ENCODE data around the gene ABLIM2.

The ABLIM2 gene

DNA sequence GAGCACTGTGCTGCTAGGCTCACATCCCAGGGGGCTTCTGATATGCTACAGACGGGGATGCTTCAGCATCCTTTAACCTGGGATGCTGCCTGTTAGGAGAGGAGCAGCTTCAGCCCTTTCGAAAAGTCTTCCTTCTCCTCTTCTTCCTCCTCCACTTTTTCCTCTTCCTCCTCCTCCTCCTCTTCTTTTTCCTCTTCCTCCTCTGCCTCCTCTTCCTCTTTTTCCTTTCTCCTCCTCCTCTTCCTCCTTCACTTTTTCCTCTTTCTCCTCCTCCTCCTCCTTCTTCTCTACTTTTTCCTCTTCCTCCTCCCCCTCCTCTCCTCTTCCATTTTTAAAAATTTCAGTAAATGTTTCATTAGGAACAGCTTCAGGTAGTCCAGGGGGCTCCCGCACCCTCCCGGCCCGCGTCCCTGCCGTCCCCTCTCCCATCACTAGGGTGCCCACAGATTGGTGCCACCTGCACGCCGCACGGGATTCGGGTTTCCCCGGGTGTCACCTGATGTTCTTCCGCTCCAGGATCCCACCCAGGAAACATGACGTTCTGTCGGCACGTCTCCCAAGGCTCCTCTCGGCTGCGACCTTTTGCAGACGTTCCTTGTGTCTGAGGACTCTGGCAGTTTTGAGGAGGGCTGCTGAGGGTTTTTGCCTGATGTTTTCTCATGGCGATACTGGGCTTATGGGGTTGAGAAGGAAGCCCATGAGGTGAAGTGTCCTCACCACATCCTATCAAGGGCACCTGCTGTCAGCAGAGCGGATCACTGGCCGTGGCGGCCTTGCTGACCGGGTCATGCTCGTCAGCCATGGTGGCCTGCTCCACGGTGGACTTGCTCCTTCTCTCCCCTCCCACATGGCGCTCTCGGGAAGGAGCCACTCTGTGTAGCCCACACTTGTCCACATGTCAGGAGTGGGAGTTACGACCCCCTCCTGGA lies 135.6 kb downstream of the ABLIM2 start:
- Histone ChIP-seq H3K36me3 (ENCODE audit: insufficient read depth, low read length) (no peaks in the 10 kb centered on the region), H3K27ac (ENCODE audit: low read depth, low read length) (no peak overlapping the region), H3K9me3 (ENCODE audit: insufficient read depth, low read depth, low read length) (no peaks in the 10 kb centered on the region), H3K9ac (ENCODE audit: low read depth, low read length) (no peak overlapping the region), H3K4me1 (ENCODE audit: insufficient read depth, low read length) (no peaks in the 10 kb centered on the region), H3K27me3 (ENCODE audit: insufficient read depth, low read length) (no peaks in the 10 kb centered on the region), H3K4me3 (ENCODE audit: low read length) (no peak overlapping the region)
- 94% methylated on average over 29 of the region's 29 CpGs for WGBS

DNA sequence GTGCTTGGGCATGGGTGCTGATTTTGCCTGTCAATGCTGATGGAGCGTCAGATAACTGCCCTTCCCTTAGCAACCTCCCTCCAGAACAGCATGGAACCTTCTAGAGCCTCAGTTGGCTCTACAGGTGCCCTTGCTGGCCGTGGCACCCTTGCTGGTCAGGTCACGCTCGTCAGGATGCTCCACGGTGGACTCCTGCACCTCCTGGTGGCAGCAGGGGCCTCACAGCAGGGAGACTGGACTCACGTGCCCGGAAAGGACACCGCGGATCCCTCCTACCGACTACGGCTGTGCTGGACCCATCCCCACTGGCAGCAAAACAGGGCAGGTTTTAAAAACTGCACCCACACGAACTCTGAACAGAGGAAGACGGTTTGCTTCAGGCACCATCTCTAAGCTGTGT lies 136.8 kb downstream of the ABLIM2 start:
- Histone ChIP-seq H3K27me3 (ENCODE audit: insufficient read depth, low read length) (no peaks in the 10 kb centered on the region), H3K4me3 (ENCODE audit: low read length) (no peak overlapping the region), H3K4me1 (ENCODE audit: insufficient read depth, low read length) (no peaks in the 10 kb centered on the region), H3K9me3 (ENCODE audit: insufficient read depth, low read depth, low read length) (no peaks in the 10 kb centered on the region), H3K27ac (ENCODE audit: low read depth, low read length) (no peak overlapping the region), H3K9ac (ENCODE audit: low read depth, low read length) (no peak overlapping the region), H3K36me3 (ENCODE audit: insufficient read depth, low read length) (no peaks in the 10 kb centered on the region)
- WGBS, result 91% methylated on average over 13 of the region's 13 CpGs

GRCh38 chr4:8019396-8020365 lies 138.9 kb downstream of the ABLIM2 start:
- Histone ChIP-seq H3K36me3 (ENCODE audit: insufficient read depth, low read length) (no peaks in the 10 kb centered on the region), H3K27me3 (ENCODE audit: insufficient read depth, low read length) (no peaks in the 10 kb centered on the region), H3K4me3 (ENCODE audit: low read length) (no peak overlapping the region), H3K4me1 (ENCODE audit: insufficient read depth, low read length) (no peaks in the 10 kb centered on the region), H3K9ac (ENCODE audit: low read depth, low read length) (no peak overlapping the region; the same call in 1 of the 2 replicates), H3K9me3 (ENCODE audit: insufficient read depth, low read depth, low read length) (no peaks in the 10 kb centered on the region), H3K27ac (ENCODE audit: low read depth, low read length) (no peak overlapping the region)
- 79% methylated on average over 24 of the region's 24 CpGs for WGBS

DNA sequence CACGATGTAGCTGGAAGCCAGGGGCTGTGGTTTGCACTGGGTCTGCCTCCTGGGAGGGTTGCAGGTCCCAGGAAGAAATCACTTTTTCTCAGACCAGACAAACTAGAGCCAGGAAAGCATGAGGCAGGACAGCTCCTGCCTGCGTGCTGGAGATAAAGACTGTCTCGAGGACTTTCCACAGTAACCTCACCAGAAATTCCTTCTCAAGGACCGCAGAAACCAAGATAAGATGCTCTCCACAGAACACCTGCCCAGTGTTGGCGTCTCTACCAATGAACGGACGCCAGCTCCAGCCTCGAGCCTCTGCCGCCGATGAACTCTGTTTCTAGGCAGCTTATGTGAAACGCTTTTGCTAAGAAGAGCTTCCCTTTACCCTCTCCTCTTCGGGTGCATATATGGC lies 142.1 kb downstream of the ABLIM2 start:
- H3K9ac ChIP-seq (ENCODE audit: low read depth, low read length), result no peak overlapping the region
- H3K9me3 ChIP-seq (ENCODE audit: insufficient read depth, low read depth, low read length), result no peaks in the 10 kb centered on the region
- H3K4me3 ChIP-seq (ENCODE audit: low read length), result no peak overlapping the region
- no peak overlapping the region for H3K27ac ChIP-seq (ENCODE audit: low read depth, low read length)
- no peaks in the 10 kb centered on the region for H3K27me3 ChIP-seq (ENCODE audit: insufficient read depth, low read length)
- no peaks in the 10 kb centered on the region for H3K36me3 ChIP-seq (ENCODE audit: insufficient read depth, low read length)
- 90% methylated on average over 12 of the region's 12 CpGs for WGBS
- H3K4me1 ChIP-seq (ENCODE audit: insufficient read depth, low read length), result no peaks in the 10 kb centered on the region

DNA sequence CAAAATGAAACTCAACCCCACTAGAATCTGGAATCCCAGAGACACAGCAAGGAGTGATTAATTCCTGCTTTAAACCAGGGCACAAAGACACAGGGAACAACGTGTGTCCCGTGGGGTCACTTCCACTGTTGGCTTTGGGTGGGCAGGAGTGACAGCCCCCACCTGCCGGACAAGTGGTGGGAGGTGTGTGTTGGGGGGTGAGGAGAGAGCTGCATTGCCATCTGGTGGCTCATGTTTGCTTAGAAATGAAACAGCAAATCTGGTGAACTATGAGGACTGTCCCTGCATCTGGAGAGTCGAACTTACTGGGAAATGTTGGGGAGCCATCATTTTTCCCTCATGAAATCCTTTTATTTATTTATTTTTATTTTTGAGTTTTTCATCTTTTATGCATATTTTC lies 143.1 kb downstream of the ABLIM2 start:
- WGBS, result 73% methylated on average over 4 of the region's 4 CpGs
- Histone ChIP-seq H3K9me3 (ENCODE audit: insufficient read depth, low read depth, low read length) (no peaks in the 10 kb centered on the region), H3K36me3 (ENCODE audit: insufficient read depth, low read length) (no peaks in the 10 kb centered on the region), H3K27ac (ENCODE audit: low read depth, low read length) (no peak overlapping the region), H3K4me1 (ENCODE audit: insufficient read depth, low read length) (no peaks in the 10 kb centered on the region), H3K27me3 (ENCODE audit: insufficient read depth, low read length) (no peaks in the 10 kb centered on the region), H3K4me3 (ENCODE audit: low read length) (no peak overlapping the region), H3K9ac (ENCODE audit: low read depth, low read length) (no peak overlapping the region)

GRCh38 chr4:8013976-8014726 lies 144.5 kb downstream of the ABLIM2 start:
- H3K27ac ChIP-seq (ENCODE audit: low read depth, low read length), result no peak overlapping the region
- H3K4me1 ChIP-seq (ENCODE audit: insufficient read depth, low read length), result no peaks in the 10 kb centered on the region
- no peak overlapping the region for H3K9ac ChIP-seq (ENCODE audit: low read depth, low read length)
- H3K9me3 ChIP-seq (ENCODE audit: insufficient read depth, low read depth, low read length), result no peaks in the 10 kb centered on the region
- H3K27me3 ChIP-seq (ENCODE audit: insufficient read depth, low read length), result no peaks in the 10 kb centered on the region
- H3K4me3 ChIP-seq (ENCODE audit: low read length), result no peak overlapping the region
- 87% methylated on average over 10 of the region's 10 CpGs for WGBS
- no peaks in the 10 kb centered on the region for H3K36me3 ChIP-seq (ENCODE audit: insufficient read depth, low read length)

DNA sequence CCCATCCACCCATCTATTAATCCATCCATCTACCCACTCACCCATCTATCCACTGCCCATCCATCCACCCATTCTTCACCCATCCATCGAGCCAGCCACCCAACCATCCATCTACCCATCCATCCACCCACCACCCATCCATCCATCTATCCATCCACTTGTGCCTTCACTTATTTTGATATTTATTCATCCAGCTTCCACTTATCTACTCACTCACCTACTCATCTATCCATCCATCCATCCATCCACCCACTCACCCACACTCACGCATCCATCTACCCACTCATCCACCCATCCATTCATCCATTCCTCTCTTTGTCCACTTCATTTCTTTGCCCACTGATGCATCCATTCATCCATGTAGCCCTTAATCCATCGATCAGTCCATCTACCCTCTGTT lies 146.1 kb downstream of the ABLIM2 start:
- Histone ChIP-seq H3K9me3 (ENCODE audit: insufficient read depth, low read depth, low read length) (no peaks in the 10 kb centered on the region), H3K27me3 (ENCODE audit: insufficient read depth, low read length) (no peaks in the 10 kb centered on the region), H3K4me1 (ENCODE audit: insufficient read depth, low read length) (no peaks in the 10 kb centered on the region), H3K27ac (ENCODE audit: low read depth, low read length) (no peak overlapping the region), H3K9ac (ENCODE audit: low read depth, low read length) (no peak overlapping the region), H3K4me3 (ENCODE audit: low read length) (no peak overlapping the region), H3K36me3 (ENCODE audit: insufficient read depth, low read length) (no peaks in the 10 kb centered on the region)
- WGBS, result 89% methylated on average over 3 of the region's 3 CpGs

DNA sequence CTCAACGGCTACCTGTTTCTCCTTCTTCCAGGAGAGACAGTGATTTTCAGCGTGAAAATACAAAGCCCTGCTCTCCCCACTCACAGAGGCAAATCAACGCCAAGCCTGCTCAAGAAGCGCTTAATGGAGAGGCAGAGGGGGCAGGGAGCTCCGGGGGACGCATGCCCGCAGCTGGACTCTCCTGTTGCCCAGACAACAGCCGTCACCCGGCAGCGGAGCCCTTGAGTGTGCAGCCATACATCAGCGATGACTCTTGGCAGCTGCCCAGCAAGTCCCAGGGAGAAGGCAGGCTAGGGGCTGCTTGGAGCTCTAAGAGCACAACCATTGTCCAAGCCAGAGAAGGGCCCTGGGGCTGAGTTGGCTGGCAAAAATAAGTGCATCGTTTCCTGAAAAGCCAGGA lies 148.0 kb downstream of the ABLIM2 start:
- Histone ChIP-seq H3K36me3 (ENCODE audit: insufficient read depth, low read length) (no peaks in the 10 kb centered on the region), H3K9ac (ENCODE audit: low read depth, low read length) (no peak overlapping the region), H3K4me1 (ENCODE audit: insufficient read depth, low read length) (no peaks in the 10 kb centered on the region), H3K27me3 (ENCODE audit: insufficient read depth, low read length) (no peaks in the 10 kb centered on the region), H3K4me3 (ENCODE audit: low read length) (no peak overlapping the region), H3K27ac (ENCODE audit: low read depth, low read length) (no peak overlapping the region), H3K9me3 (ENCODE audit: insufficient read depth, low read depth, low read length) (no peaks in the 10 kb centered on the region)
- WGBS, result 86% methylated on average over 12 of the region's 12 CpGs

DNA sequence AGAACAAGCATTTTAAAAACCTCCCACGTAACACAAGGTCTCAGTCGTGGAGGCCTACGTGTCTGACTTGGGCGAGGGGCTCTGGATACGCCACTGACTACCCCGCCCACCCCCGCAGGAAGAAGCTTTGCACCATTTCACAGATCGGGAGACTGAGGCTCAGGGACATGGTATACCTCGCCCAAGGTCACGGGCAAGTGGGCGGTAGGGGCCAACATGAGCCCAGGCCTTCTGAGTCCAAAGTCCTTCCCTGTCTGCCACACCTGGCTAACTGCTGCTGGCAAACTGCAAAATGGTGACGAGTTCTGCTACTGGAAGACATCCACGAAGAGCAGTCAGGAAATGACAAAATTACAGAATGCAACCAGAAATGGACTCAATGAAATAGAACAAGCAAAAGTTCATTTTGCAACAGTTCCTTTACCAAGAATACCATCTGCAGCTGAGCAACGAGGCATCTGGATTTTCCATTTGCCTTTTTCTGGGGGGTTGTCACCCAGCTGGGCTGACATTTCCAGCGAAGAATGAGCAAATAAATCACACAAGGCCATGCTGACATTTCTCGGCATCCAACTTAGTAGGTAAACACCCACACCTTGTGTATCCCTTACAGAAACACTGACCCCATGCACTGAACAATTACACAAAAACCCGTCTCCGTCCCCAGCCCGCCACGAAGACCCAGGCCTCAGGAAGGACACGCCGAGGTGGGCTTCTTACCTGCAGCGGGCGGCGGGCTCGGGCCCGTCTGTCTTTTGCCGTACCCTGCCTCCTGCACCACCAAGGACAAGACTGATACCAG lies 148.7 kb downstream of the ABLIM2 start:
- Histone ChIP-seq H3K27me3 (ENCODE audit: insufficient read depth, low read length) (no peaks in the 10 kb centered on the region), H3K9ac (ENCODE audit: low read depth, low read length) (no peak overlapping the region), H3K4me1 (ENCODE audit: insufficient read depth, low read length) (no peaks in the 10 kb centered on the region), H3K36me3 (ENCODE audit: insufficient read depth, low read length) (no peaks in the 10 kb centered on the region), H3K4me3 (ENCODE audit: low read length) (no peak overlapping the region), H3K9me3 (ENCODE audit: insufficient read depth, low read depth, low read length) (no peaks in the 10 kb centered on the region), H3K27ac (ENCODE audit: low read depth, low read length) (no peak overlapping the region)
- WGBS, result 93% methylated on average over 28 of the region's 28 CpGs

GRCh38 chr4:8009097-8009496 lies 149.5 kb downstream of the ABLIM2 start:
- Histone ChIP-seq H3K27me3 (ENCODE audit: insufficient read depth, low read length) (no peaks in the 10 kb centered on the region), H3K27ac (ENCODE audit: low read depth, low read length) (no peak overlapping the region), H3K36me3 (ENCODE audit: insufficient read depth, low read length) (no peaks in the 10 kb centered on the region), H3K4me3 (ENCODE audit: low read length) (no peak overlapping the region), H3K9me3 (ENCODE audit: insufficient read depth, low read depth, low read length) (no peaks in the 10 kb centered on the region), H3K9ac (ENCODE audit: low read depth, low read length) (no peak overlapping the region), H3K4me1 (ENCODE audit: insufficient read depth, low read length) (no peaks in the 10 kb centered on the region)
- WGBS, result 95% methylated on average over 5 of the region's 5 CpGs
